HG03558 (cell line): ENCODE results near the gene RUNX1.

Source experiments
- ATAC-seq: cut with Tn5 transposase; IDR thresholded peaks from one replicate; pipeline ENCODE4 v1.9.1; 2021; ENCODE audit warnings: moderate number of reproducible peaks; ENCODE audit not compliant: unreplicated experiment; ENCODE audit errors: extremely low read depth

RUNX1 gene

GRCh38 chr21:34740198-34740597 lies 308.9 kb downstream of the RUNX1 start:
- ATAC-seq = no peak
